Ishikawa (cell line): ENCODE measurements around the gene TJAP1.

Source experiments
- CEBPB ChIP-seq: IDR thresholded peaks from 2 replicates; pipeline ENCODE4 v1.6.1; 2012
- CREB1 ChIP-seq: IDR thresholded peaks from 2 replicates; pipeline ENCODE4 v1.6.1; 2012; ENCODE audit warnings: low read depth
- EGR1 ChIP-seq: IDR thresholded peaks from 2 replicates; pipeline ENCODE4 v1.6.1; 2012
- EP300 ChIP-seq: IDR thresholded peaks from 2 replicates; pipeline ENCODE4 v1.6.1; 2012; ENCODE audit warnings: borderline replicate concordance
- MAX ChIP-seq: IDR thresholded peaks from 2 replicates; pipeline ENCODE4 v1.6.1; 2012
- NFIC ChIP-seq: IDR thresholded peaks from 2 replicates; pipeline ENCODE4 v1.6.1; 2012
- REST ChIP-seq: IDR thresholded peaks from 2 replicates; pipeline ENCODE4 v1.6.1; 2012; ENCODE audit warnings: low read depth, mild to moderate bottlenecking
- TAF1 ChIP-seq: IDR thresholded peaks from 2 replicates; pipeline ENCODE4 v1.6.1; 2012; ENCODE audit warnings: low read depth, mild to moderate bottlenecking
- YY1 ChIP-seq: IDR thresholded peaks from 2 replicates; pipeline ENCODE4 v1.6.1; 2012; ENCODE audit warnings: low read depth

GRCh38 chr6:43508481-43509141 is 31.2 kb downstream of the TJAP1 start:
- TF ChIP-seq MAX (no peak), REST (no peak), TAF1 (no peak), EGR1 (no peak), NFIC (no peak), EP300 (no peak), CEBPB (no peak), CREB1 (no peak), YY1 (no peak)
